ENCODE measurements around the gene SCYL3.

DNA sequence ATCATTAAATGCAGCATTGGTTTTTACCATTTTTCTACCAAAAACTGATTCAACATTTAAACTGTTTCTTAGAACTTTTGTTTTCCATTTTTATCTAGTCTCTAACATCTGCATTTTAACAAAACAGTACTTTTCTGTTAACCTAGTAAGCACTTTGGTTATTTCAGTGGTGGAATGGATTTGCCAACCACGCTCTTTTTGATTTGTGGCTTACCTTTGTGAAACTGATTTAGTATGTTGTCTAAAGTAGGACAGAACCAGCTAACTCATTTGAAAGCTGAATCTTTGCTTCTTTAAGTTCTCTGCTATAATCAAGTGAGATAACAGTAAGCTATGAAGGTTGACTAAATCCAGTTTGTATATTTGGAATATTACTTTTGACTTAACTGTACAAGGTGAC, 57.5 kb downstream of the SCYL3 start:
- TF ChIP-seq, protein P1, sequence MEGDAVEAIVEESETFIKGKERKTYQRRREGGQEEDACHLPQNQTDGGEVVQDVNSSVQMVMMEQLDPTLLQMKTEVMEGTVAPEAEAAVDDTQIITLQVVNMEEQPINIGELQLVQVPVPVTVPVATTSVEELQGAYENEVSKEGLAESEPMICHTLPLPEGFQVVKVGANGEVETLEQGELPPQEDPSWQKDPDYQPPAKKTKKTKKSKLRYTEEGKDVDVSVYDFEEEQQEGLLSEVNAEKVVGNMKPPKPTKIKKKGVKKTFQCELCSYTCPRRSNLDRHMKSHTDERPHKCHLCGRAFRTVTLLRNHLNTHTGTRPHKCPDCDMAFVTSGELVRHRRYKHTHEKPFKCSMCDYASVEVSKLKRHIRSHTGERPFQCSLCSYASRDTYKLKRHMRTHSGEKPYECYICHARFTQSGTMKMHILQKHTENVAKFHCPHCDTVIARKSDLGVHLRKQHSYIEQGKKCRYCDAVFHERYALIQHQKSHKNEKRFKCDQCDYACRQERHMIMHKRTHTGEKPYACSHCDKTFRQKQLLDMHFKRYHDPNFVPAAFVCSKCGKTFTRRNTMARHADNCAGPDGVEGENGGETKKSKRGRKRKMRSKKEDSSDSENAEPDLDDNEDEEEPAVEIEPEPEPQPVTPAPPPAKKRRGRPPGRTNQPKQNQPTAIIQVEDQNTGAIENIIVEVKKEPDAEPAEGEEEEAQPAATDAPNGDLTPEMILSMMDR (IDR thresholded peaks at IDR 0.05) = no peak
- TF ChIP-seq POLR2A (IDR thresholded peaks at IDR 0.05) = no peak

Measured in right lobe of liver (tissue), 4 donors.